Measurements from ENCODE around the gene MELTF. TPM values are rescaled to one million over a fixed set of nuclear protein-coding genes. Genes with fewer than 3 reads are reported as not detected.
"Not testable (repeated sequence)": the region's sequence is repeated elsewhere in the genome, so short reads cannot be mapped to it uniquely, and the experiment has no call there.

MELTF gene
- total RNA-seq, result 12.9 and 81.8 TPM in 2 replicates

DNA sequence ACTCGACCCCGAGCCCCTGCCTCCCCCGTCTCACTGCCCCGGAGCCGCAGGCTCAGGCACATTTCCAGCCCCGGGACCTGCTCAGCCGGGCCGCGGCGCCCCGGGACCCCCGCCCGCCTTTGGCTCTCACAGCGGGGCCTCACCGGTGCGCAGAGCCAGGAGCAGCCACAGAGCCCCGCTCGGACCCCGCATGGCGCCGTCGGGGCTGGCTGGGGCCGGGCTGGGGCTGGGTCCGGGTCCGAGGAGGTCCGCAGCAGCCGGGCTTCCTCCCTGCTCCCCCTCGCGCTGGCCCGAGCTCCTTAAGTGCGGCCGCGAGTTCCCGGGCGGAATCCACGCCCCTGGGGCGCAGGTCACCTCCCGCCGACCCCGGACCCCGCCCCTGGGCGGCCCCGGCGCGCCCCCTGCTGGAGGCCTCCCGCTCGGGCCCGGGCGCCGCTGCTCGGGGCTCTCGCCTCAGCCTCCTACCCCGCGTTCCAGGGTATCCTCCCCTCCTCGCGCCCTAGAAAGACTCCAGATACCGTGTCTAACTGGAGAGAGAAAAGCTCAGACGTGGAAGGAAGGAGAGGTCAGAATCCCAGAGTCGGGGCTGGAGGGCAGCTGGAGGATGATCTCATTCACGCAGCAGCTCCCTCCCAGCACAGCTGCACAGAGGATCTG lies at the start of gene MELTF:
Gene MELTF, minus strand, starts transcription at position 307 of the 657 bp plus-strand sequence. Its CDS starts 115 bp downstream, at position 192.
- DNase-seq (ENCODE audit: low read depth), result no peak

- DNase-seq (ENCODE audit: low read depth), result no peak
Observed at GRCh38 chr3:197076415-197076814, 46.8 kb upstream of the MELTF start.

DNA sequence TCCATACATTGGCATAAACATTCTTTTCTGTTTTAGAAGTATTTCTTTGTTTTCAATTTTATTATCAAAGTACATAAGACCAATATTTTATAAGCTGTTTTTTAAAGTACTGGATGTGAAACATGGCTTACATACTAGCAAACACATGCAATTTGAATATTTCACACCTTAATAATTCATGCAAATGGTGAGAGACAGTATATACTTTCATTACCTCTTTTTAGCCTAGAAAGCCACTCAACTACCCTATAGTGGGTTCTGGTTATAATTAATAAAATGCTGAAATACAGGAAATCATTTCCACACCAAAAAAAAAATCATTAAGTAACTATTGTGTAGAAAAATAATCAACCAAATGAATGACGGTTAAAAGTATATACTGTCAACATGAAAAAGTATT lies 38.5 kb upstream of the MELTF start:
- no peak for DNase-seq (ENCODE audit: low read depth)

GRCh38 chr3:197064771-197065170 lies 35.2 kb upstream of the MELTF start:
- no peak for DNase-seq (ENCODE audit: low read depth)

GRCh38 chr3:197062446-197062845 lies 32.8 kb upstream of the MELTF start:
- no peak for DNase-seq (ENCODE audit: low read depth)

- DNase-seq (ENCODE audit: low read depth), result not testable (repeated sequence)
Observed at GRCh38 chr3:197051637-197052036, 22.0 kb upstream of the MELTF start.

GRCh38 chr3:197050511-197050910 lies 20.9 kb upstream of the MELTF start:
- no peak for DNase-seq (ENCODE audit: low read depth)

DNA sequence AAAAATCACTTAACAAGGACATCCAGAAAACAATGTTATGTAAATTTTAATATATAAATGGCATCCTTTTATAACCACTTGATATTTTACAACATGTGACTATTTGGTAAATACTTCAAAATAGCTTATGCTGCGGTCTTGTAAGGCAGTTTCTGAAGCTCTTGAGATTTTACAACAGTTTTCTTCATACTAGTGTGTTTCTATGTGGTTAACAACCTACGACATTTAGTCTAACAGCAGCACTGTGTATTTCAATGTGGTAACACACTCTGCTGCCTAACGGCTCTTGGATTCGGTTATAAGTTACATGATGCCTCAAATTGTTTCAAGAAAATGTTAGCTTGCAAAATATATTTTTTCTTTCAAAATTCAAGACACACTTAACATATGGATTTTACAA lies 12.9 kb upstream of the MELTF start:
- DNase-seq (ENCODE audit: low read depth), result no peak

DNA sequence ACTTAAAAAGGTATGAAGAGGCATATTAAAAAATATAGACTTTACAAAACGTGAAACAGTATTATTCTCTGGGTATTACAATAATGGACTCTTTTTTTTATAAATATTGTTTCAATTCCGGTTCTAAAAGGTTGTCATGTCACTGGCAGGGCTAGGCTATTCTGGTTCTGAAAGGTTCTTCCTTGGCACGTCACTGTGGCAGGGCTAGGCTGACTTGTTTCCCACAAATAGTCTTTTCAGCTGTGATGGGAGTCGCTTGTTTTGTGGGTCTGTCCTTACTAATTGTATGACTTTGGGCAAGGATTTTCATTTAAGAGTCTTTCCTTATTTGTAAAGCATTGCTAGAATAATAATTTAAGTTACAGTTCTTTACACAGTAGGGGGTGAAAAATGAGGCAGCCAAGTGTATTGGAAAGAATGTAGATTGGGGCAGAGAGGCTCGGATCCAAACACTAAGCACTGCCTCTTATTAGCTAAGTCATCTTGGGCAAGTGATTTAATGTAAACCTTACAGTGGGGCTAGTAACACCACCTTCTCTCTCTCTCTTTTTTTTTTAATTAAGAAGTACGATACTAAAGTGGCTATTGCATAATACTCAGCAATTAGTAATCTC lies 12.4 kb upstream of the MELTF start:
- no peak for DNase-seq (ENCODE audit: low read depth)

- no peak for DNase-seq (ENCODE audit: low read depth)
Observed at GRCh38 chr3:197040658-197041057, 11.0 kb upstream of the MELTF start.

GRCh38 chr3:197038679-197039462 lies 9.3 kb upstream of the MELTF start:
- DNase-seq (ENCODE audit: low read depth), result peak; percentile 81

DNA sequence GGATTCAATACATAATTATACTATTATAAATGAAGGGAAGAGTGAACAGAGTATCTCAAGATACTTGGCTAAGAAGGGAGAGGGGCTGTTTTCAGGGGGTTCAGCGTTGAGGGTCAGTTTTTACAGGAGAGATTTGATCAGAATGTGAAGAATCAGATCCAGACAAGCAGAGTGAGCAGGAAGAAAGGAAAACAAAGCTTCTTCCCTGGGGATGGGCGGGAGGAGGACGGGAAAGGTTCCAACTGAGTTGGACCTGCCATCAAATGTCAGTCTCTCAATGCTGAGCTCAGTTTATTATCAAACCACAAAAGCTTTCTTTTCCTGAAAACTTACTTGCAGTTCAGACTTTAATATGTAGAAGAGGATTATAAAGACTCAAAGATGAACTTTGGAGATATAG lies 6.0 kb upstream of the MELTF start:
- DNase-seq (ENCODE audit: low read depth), result no peak

- DNase-seq (ENCODE audit: low read depth), result not testable (repeated sequence)
Observed at GRCh38 chr3:197034778-197035177, 5.2 kb upstream of the MELTF start.

DNA sequence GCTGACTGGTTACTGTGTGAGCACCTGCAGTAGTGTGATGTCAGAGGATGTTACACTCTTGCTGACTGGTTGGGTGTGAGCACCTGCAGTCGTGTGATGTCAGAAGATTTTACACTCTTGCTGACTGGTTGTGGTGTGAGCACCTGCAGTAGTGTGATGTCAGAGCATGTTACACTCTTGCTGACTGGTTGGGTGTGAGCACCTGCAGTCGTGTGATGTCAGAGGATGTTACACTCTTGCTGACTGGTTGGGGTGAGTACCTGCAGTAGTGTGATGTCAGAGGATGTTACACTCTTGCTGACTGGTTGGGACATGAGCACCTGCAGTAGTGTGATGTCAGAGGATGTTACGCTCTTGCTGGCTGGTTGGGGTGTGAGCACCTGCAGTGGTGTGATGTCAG lies 4.1 kb upstream of the MELTF start:
- DNase-seq (ENCODE audit: low read depth), result not testable (repeated sequence)

GRCh38 chr3:197031315-197032285 lies 2.0 kb upstream of the MELTF start:
- DNase-seq (ENCODE audit: low read depth), result peak; percentile 97

DNA sequence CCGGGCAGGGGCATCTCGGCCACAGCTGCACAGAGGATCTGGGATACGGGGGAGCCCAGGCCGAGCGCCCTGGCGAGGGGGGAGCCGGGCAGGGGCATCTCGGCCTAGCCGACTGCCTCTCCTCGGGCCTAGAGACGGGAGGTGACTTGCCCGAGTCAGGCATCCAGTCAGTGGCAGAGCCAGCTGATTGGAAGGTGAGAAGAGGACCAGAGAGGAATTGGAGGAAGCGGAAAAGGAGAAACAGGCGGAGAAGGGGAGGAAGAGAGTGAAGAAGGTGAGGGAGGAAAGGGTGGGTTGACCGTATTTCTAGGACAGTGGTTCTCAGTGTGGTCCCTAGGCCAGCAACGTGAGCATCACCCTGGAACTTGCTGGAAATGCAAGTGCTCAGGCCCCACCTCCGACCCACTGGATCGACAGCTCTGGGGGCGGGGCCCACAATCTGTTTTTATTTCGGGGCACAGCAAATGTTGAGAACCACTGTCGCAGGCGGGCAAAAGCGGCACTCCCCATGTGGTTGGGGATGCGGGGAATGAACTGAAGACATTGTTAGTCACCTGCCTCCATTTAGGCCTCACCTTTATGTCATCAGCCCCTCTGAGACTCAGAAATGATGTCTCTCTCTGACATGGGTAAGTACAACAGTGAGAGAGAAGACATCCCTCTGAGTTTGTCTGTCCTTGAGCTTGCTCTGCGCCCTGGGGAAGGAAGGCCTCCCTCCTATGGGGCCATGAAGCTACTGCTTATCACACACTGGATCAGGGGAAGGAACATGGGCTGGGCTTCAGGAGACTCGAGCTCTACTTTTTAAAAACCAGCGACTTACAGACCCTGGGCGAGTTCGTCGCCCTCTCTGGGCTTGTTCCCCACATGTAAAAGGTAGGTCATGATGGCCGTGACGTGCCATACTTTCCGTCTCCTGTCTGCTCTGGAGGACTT lies 1.0 kb upstream of the MELTF start:
- no peak for DNase-seq (ENCODE audit: low read depth)

GRCh38 chr3:197028728-197029510 lies 698 bp downstream of the MELTF start:
- DNase-seq (ENCODE audit: low read depth), result no peak

DNA sequence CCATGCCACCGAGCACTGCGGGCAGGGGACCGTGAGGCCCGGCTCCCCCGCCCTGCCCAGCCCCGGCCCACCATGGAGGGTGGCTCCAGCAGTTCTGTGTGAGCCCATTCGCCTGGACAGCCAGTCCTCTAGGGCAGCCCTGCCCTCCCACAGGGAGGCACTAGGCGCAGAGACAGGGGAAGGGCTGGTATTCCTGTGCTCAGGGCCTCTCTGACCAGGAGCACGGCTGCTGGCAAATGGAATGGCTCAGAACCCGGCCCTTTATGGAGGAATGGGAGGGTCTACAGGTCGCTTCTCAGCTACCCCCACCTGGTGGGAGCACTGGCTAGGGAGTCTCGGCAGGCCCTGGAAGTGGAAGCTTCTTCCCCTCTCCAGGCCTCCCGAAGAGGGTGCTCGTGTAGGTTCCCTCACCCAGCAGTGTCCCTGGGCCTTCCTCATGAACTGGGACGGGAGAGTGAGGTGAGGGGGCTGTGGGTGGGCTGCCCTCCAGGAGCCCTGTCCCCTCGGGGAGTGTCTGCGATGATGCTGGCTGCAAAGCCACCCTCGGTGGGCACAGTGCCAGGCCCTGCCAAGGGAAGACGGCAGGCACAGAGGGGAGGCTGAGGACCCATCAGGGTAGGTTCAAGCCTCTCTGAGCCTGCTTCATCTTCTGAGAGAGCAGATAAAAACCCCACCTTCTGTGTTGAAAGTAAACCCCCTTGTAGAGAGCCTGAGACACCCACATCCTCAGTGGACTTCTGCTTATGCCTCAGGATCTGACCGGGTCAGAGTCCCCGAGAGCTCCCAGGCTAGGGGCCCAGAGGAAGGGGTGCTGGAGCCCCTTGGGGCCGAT lies 1.5 kb downstream of the MELTF start:
- DNase-seq (ENCODE audit: low read depth), result no peak

All from renal cortical epithelial cell (primary cell).